A673 (cell line): ENCODE results near the gene SLIT3. TPM values are rescaled to one million over a fixed set of nuclear protein-coding genes. Genes with fewer than 3 reads are reported as not detected.

Experiments
- BruUV-seq: library from RNA; stranded (reverse); fragments of 400-500 nt; replicated peaks from 2 replicates; lab custom pipeline; 2021; lab: Mats Ljungman, UMichigan
- CTCF ChIA-PET: fragments of 300-600 bp; sonication (Branson Sonifier 250); formaldehyde crosslinking; loops from one replicate; lab custom pipeline; 2022; ENCODE audit warnings: antibody characterized with exemption; lab: Charles Lee
- POLR2A ChIA-PET: fragments of 300-600 bp; sonication (Branson Sonifier 250); formaldehyde crosslinking; loops from one replicate; lab custom pipeline; 2022; ENCODE audit warnings: antibody characterized with exemption; ENCODE audit not compliant: low non-redundant PET; lab: Charles Lee
- DNase-seq: peaks from one replicate; pipeline ENCODE4 v3.0.0-alpha.2; 2015; ENCODE audit warnings: low spot score
- H3K27ac ChIP-seq: fragments of 200-600 bp; sonication (generic); 2 replicates; pipeline ENCODE4 v1.5.1; 2016; ENCODE audit warnings: mixed run types, low read depth, mild to moderate bottlenecking, mixed read lengths, antibody characterized with exemption, low read length; ENCODE audit not compliant: poor library complexity, severe bottlenecking
- H3K27me3 ChIP-seq: fragments of 200-600 bp; sonication (generic); replicated peaks from 2 replicates; pipeline ENCODE4 v1.6.1; 2017; ENCODE audit warnings: mixed run types, low read depth, mild to moderate bottlenecking, mixed read lengths, antibody characterized with exemption, low read length; ENCODE audit not compliant: insufficient read depth, poor library complexity
- H3K36me3 ChIP-seq: fragments of 200-600 bp; sonication (generic); 2 replicates; pipeline ENCODE4 v1.6.1; 2016; ENCODE audit warnings: mixed run types, mild to moderate bottlenecking, mixed read lengths, antibody characterized with exemption, low read length; ENCODE audit not compliant: insufficient read depth, poor library complexity, severe bottlenecking
- H3K4me1 ChIP-seq: fragments of 200-600 bp; sonication (generic); 2 replicates; pipeline ENCODE4 v1.6.1; 2017; ENCODE audit warnings: mixed run types, mild to moderate bottlenecking, mixed read lengths, antibody characterized with exemption, low read length; ENCODE audit not compliant: insufficient read depth, poor library complexity, severe bottlenecking
- H3K4me3 ChIP-seq: fragments of 200-600 bp; sonication (generic); 2 replicates; pipeline ENCODE4 v1.5.1; 2016; ENCODE audit warnings: low read depth, mixed run types, mild to moderate bottlenecking, mixed read lengths, low read length; ENCODE audit not compliant: poor library complexity, severe bottlenecking
- H3K9me3 ChIP-seq: fragments of 200-600 bp; sonication (generic); 2 replicates; pipeline ENCODE4 v1.6.1; 2016; ENCODE audit warnings: mixed run types, low read depth, mild to moderate bottlenecking, mixed read lengths, antibody characterized with exemption, low read length; ENCODE audit not compliant: poor library complexity, severe bottlenecking
- EZH2 ChIP-seq: fragments of 200-600 bp; sonication (generic); IDR thresholded peaks from 2 replicates; pipeline ENCODE4 v1.6.1; 2017; ENCODE audit warnings: borderline replicate concordance, low read depth, mild to moderate bottlenecking, mixed read lengths, antibody characterized with exemption, low read length; ENCODE audit not compliant: poor library complexity, severe bottlenecking
- intact Hi-C: fragments of 100-400 bp; cut with micrococcal nuclease; formaldehyde crosslinking; loops from one replicate; pipeline ENCODE4 v1.10.0; 2022; ENCODE audit not compliant: unreplicated experiment
- total RNA-seq: library from RNA; stranded (reverse); gene quantifications from 2 replicates; pipeline ENCODE4 v1.2.3, GENCODE V29; 2021
- TF ChIP-seq, protein P1 (sequence below): fragments of 300-800, 200-600 bp; sonication (generic); conservative IDR thresholded peaks from 2 replicates; pipeline ENCODE4 v1.5.1; 2017; ENCODE audit warnings: low read depth, mild to moderate bottlenecking, antibody characterized with exemption, low read length, moderate library complexity, mixed read lengths

SLIT3 gene
- total RNA-seq, 1 experiment from 2014 or later = not detected

DNA sequence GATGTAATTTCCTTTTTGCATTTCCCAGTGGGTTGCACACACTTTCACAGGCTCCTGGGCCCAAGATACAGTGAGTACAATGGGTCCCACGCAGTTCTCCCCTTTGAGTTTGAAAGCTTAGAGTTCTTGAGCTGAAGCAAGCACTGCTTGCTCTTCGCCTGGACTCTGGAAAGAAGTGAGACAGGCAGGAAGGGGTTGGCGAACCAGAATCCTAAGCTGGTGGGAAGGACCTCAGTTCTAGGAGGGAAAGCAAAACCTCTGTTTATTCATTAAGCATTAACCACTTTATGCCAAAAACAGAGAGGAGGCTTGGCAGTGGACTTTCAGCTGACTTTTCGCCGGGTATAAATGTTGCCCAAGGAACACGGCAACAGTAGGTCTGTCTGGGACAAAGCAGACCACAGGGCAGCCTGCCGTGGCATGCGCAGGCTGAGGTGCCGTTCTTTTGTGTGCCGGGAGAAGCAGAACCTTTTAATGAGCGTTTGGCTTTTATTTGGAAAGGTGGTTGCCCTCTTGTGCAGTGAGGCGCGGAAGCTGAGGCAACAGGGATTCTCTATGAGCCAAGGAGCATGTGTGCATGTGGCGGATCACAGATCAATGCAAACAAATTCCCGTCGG is 481.8 kb downstream of the SLIT3 start:
- Histone ChIP-seq H3K4me1 (peaks cover 13% of the 10 kb centered on the region), H3K36me3 (no peaks in the 10 kb centered on the region), H3K27ac (no peak overlapping the region), H3K4me3 (no peak overlapping the region), H3K9me3 (no peaks in the 10 kb centered on the region), H3K27me3 (peaks cover 77% of the 10 kb centered on the region)
- ChIA-PET POLR2A (no interaction called here), CTCF (no interaction called here)
- no peak for DNase-seq
- BruUV-seq = no TSS peak
- intact Hi-C loops = no loop called here
- TF ChIP-seq, protein P1, sequence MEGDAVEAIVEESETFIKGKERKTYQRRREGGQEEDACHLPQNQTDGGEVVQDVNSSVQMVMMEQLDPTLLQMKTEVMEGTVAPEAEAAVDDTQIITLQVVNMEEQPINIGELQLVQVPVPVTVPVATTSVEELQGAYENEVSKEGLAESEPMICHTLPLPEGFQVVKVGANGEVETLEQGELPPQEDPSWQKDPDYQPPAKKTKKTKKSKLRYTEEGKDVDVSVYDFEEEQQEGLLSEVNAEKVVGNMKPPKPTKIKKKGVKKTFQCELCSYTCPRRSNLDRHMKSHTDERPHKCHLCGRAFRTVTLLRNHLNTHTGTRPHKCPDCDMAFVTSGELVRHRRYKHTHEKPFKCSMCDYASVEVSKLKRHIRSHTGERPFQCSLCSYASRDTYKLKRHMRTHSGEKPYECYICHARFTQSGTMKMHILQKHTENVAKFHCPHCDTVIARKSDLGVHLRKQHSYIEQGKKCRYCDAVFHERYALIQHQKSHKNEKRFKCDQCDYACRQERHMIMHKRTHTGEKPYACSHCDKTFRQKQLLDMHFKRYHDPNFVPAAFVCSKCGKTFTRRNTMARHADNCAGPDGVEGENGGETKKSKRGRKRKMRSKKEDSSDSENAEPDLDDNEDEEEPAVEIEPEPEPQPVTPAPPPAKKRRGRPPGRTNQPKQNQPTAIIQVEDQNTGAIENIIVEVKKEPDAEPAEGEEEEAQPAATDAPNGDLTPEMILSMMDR = no peak
- no peak for TF ChIP-seq EZH2

DNA sequence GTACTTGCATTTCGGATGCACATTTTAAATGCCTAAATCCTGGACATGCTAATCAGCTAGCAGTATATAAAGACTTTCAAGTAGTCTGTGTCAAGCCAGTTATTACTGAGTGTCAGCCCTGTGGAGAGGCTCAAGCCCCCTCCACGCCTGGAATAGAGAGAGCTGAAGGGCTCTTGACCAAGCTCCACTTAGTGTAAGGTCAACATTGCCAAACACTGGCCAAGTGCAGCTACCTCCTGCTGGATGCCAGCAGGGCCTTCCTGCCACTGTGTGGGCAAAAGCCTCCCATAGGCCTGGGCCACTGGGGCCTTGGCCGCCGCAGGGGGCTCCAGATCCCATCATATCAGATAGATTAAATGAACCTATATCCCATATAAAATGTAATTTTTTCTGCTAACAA is 482.4 kb downstream of the SLIT3 start:
- no peak for TF ChIP-seq EZH2
- TF ChIP-seq, protein P1 = no peak
- Histone ChIP-seq H3K27me3 (peaks cover 79% of the 10 kb centered on the region), H3K9me3 (no peaks in the 10 kb centered on the region), H3K4me1 (peaks cover 13% of the 10 kb centered on the region), H3K4me3 (no peak overlapping the region), H3K27ac (no peak overlapping the region), H3K36me3 (no peaks in the 10 kb centered on the region)
- intact Hi-C loops = no loop called here
- BruUV-seq = no TSS peak
- DNase-seq = no peak
- ChIA-PET CTCF (no interaction called here), POLR2A (no interaction called here)

DNA sequence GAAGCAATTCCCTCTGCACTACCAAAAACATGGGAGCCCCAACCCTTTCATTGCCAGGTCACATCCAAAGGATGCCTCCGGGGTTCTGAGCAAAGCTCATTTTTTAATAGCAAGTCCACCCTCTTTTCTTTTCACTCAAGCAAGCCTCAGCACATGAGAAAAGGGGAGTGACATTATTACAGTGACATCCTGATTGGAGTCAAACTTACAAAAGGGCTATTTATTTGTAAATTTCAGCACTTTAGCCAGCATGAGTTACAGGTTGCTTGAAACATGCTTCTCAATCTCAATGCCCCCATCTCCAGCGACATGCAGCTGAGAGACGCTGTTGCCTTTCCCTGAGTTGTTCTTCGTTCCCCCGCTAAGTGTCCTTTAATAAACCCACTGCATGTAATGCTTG is 483.3 kb downstream of the SLIT3 start:
- H3K27me3 ChIP-seq = peaks cover 78% of the 10 kb centered on the region
- H3K27ac ChIP-seq = no peak overlapping the region
- TF ChIP-seq EZH2 = no peak
- TF ChIP-seq, protein P1 = no peak
- H3K9me3 ChIP-seq = no peaks in the 10 kb centered on the region
- ChIA-PET POLR2A (no interaction called here), CTCF (no interaction called here)
- BruUV-seq = no TSS peak
- H3K36me3 ChIP-seq = no peaks in the 10 kb centered on the region
- H3K4me1 ChIP-seq = peaks cover 13% of the 10 kb centered on the region
- no peak for DNase-seq
- intact Hi-C loops = no loop called here
- H3K4me3 ChIP-seq = no peak overlapping the region
